IPS DF 19.7 (cell line): Measurements from ENCODE around the gene PRDX5.

ENCODE experiments used
- DNase-seq: peaks from one replicate; pipeline ENCODE4 v3.0.0-alpha.2; 2013; ENCODE audit warnings: low read depth, low spot score

The PRDX5 gene

DNA sequence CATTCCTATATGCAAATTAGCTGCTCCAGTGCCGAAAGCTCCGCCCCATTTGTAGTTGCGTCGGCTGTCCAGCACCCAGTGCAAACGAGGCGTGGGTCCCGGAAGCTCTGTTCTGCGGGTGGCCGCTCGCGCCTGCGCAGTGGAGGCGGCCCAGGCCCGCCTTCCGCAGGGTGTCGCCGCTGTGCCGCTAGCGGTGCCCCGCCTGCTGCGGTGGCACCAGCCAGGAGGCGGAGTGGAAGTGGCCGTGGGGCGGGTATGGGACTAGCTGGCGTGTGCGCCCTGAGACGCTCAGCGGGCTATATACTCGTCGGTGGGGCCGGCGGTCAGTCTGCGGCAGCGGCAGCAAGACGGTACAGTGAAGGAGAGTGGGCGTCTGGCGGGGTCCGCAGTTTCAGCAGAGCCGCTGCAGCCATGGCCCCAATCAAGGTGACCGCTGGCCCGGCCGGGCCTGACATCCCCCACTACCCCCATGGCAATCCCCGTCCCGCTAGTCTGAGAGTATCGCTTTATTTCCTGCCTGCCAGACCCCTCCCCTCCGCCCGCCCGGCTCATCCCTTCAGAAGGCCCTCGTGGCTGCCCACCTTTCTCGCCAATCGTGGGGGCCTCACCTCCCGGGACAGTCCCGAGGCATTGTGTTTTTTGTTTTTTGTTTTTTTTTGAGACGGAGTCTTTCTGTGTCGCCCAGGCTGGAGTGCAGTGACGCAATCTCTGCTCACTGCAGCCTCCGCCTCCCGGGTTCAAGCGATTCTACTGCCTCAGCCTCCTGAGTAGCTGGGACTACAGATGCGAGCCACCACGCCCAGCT is at the start of gene PRDX5:
TSS of gene PRDX5 (plus strand) at position 161 of the 805 bp plus-strand sequence. CDS start at position 256, 95 bp downstream.
- DNase-seq: peak; percentile 75

DNA sequence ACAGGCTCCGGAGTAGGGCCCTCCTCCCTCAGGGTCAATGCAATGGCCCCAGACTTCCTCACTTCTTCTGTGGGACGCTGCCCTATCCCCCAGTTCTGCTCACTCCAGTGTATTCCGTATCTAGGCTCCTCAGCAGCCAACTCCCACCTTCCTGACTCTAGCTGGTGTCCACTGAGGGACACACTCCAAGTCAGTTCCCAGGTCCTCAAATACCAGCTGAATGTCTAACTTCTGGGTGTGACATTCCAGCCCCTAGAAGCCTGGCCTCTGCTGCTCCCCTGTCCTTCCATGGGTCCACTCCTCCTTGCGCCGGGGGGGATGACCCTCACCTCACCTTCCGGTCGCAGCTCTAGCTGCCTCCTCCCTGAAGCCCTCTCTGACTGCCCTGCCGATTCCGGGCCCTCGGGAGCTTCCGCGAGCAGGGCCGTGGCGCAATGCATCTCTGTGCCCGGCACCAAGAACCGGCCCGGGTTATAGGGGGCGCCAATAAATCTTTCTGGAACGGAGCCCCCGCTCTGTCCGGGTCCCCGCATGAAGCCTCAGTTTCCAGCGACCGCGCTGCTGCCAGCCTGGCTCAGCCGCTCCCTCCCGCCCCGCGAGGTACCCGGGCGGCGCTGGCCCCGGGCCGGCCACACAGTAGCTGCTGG is 48.9 kb upstream of the PRDX5 start:
- no peak for DNase-seq

DNA sequence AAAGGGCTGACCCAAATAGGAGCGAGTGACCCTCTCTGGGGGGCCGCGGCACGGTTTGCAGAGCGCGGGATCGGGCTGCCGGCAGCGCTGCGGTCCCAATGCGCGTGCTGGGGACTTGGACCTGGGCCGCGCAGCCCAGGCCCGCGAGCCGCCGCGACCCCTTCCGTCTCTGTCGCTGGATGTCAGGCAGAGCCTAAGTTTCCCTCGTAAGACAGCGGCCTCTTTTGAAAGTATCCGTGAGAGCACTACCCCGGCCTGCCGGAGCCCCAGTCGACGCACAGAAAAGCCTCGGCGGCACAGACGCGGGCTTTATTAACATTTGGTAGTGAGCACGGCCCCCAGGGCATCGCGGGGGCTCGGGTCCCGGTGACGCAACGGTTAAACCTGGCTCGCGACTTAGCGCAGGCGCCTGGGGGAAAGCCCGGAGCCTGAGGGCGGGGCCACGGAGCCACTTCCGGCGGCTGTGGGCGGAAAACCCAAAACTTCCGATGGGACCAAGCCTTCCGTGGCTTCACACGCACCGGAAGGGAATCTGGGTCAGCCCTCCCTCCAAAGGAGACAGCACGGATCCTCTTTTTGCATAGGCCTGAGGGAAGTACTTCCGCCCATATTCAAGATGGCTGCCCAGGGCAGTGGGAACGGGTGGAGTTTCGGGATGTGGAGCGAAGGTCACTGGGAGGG is 48.2 kb upstream of the PRDX5 start:
- peak; percentile 100 for DNase-seq

DNA sequence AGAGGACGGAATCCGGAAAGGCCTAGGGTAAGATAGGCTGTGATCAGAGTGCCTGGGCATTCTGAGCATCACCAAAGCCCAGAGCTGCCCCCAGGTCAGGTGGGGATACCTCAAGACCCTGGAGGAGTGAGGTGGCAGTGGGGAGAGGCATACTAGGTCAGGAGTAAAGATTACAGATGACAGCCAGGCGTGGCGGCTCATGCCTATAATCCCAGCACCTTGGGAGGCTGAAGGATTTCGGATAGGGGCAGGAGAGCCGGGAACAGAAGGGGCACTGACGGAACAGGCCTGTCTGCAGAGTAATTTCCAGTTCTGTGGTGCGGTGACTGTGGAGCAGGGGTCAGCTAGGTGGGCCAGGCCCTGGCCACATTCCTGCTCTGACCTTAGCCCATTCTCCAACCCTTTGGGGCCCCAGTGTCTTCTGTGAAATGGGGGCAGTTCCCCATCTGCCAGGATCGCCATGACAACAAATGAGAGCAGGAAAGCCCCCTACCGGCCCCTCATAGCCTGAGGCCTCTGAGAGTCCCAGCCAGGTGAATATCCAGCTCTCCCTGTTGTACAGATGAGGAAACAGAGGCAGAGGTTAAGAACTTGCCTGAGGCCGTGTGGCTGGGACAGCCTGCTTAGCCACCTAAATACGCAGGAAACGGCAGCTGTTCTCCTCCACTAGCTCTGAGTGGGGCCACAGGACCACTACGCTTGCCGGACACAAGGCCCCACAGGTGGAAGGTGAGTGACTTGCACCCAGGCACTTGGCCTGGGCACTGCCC is 42.7 kb upstream of the PRDX5 start:
- no peak for DNase-seq

DNA sequence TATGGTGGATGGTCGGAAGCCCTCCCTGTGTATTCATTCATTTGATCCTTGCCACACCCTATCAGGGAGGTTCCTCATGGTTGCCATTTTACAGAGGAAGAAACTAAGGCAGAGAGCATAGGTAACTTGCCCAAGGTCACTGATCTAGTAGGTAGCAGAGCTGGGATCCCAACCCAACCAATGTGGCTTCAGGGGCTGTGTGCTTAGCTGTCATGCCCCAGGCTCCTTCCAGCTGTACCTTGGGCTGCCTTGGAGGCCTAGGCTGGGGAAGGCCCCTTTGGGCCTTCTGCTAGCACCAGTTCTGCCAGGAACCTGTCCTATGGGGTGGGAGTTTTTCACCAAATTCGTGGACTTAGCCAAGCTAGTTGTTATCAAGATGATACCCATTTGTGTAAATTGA is 42.1 kb upstream of the PRDX5 start:
- no peak for DNase-seq

- no peak for DNase-seq
Observed at GRCh38 chr11:64276653-64277431, 41.1 kb upstream of the PRDX5 start.

- DNase-seq: no peak
Observed at GRCh38 chr11:64278576-64279190, 39.2 kb upstream of the PRDX5 start.

- DNase-seq: no peak
Observed at GRCh38 chr11:64281957-64282770, 35.8 kb upstream of the PRDX5 start.

DNA sequence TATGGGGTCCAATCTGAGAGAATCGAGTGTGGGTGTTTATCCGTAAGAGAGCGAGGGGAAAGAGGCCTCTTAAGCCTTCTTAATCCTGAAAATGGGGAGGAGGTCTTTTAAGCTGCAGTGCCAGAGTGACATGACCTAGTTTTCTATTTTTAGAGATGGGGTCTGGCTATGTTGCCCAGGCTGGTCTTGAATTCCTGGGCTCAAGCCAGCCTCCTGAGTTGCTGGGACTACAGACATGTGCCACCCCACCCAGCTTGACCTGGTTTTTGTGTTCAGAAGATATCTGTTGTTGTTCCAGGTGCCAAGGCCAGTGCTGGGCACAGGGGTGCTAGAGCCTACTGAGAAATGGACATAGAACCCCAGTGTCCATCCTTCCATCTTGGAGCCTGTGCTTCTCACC is 34.8 kb upstream of the PRDX5 start:
- no peak for DNase-seq

GRCh38 chr11:64284048-64284961 is 33.6 kb upstream of the PRDX5 start, which contains the start of gene BAD:
BAD (minus strand) TSS chr11:64284665; CDS start chr11:64284368, 297 bp downstream.
- DNase-seq: no peak

DNA sequence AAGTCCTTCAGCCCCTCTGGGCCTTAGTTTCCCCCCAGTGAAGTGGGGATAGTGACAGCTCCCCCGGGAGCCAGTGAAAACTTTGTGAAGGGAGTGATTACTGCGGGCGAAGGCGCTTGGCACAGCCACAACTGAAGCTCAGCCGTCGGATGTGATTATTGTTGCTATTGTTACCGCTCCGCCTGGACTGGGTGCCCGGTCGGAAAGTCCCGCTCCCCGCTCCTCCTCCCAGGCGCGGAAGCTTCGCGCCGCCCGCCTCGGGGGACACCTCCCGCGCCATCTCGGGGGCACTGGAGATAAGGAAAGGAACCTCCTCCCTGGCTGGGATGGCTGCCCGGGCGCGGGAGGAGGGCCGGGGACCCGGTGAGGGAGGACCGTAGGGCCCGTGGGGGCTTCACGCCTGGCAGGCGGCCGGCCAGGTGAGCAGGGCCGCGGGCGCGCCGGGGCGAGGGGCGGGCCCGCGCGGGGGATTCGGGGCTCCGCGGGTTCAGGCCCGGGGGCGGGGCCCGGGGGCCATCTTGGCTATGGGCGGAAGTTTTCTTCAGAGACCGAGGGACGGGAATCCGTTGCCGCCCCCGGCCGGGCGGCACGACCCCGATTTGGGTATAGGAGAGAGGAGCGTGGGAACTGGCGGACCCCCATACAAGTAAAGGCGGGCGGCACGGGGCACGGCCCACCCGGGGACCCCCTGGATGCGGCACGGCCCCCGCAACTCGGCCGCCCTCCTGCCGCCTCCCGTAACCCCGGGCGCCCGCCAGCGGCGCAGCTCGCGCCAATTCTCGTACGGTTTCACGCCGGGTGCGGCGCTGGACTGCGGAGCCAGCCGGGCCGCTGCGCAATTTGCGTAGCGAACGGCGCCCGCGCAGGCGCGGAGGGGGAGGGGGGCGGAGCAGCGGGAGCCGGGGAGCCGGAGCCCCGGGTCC is 32.7 kb upstream of the PRDX5 start, which contains the start of gene GPR137:
TSS of gene GPR137 (plus strand) at position 887 of the 923 bp plus-strand sequence. CDS start 677 bp downstream, outside the sequence.
- DNase-seq: no peak

DNA sequence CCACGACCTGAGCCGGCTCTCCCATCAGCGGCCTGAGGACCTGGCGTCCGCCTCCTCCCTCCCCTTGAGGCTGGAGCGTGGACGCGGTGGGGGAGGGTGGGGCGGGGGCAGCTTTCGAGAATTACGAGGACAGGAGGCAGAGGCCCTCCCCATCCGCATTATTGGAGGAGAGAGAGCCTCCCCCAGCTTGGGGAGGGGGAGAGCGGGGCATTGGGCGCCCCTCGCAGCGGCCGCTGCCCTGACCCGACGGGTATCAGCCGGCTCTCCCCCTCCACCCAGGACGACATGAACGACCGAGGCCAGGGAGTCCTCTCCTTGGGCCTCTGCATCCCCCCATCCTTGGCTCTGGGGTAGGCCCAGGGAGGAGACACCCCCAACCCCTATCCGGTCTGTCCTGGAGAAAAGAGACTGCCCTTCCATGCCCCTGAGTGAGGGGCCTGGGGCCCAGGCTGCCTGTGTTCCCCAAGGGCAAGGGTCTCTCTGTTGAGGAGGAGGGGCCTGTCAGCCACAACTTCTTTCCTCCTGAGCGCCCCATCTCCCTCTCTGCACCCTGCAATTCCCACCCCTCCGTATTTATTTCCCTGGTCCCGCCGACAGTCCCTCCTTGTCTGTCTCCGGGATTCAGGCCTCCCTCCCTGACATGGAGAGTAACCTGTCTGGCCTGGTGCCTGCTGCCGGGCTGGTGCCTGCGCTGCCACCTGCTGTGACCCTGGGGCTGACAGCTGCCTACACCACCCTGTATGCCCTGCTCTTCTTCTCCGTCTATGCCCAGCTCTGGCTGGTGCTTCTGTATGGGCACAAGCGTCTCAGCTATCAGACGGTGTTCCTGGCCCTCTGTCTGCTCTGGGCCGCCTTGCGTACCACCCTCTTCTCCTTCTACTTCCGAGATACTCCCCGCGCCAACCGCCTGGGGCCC is 31.8 kb upstream of the PRDX5 start:
- DNase-seq: no peak

- DNase-seq: no peak
Observed at GRCh38 chr11:64286801-64287159, 31.1 kb upstream of the PRDX5 start.

DNA sequence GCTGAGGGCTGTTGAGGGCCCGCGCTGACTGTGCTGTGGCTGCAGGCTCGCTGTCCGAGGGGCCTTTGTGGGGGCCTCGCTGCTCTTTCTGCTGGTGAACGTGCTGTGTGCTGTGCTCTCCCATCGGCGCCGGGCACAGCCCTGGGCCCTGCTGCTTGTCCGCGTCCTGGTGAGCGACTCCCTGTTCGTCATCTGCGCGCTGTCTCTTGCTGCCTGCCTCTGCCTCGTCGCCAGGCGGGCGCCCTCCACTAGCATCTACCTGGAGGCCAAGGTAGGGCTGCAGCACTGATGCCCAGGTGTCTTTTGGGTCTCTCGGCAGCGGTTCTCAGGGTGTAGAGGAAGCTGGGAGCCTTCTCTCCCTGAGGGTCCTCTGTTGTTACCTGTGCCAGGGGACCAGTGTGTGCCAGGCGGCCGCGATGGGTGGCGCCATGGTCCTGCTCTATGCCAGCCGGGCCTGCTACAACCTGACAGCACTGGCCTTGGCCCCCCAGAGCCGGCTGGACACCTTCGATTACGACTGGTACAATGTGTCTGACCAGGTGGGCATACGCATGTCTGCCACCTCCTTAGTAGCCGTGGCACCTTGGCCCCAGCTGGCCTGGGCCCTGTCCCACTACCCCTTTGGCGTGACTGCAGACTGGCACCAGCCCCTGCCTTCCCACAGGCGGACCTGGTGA is 30.1 kb upstream of the PRDX5 start:
- DNase-seq: no peak

DNA sequence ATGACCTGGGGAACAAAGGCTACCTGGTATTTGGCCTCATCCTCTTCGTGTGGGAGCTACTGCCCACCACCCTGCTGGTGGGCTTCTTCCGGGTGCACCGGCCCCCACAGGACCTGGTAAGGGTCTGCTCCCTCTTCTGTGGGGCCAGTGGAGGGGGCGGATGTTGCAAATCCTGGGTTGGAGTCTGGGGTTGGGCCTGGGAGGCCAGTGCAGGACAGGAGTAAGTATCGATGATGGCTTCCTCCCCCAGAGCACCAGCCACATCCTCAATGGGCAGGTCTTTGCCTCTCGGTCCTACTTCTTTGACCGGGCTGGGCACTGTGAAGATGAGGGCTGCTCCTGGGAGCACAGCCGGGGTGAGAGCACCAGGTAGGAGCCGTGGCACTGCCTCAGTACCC is 29.6 kb upstream of the PRDX5 start:
- no peak for DNase-seq
